ENCODE measurements around the gene ACER3. TPM values are rescaled to one million over a fixed set of nuclear protein-coding genes. Genes with fewer than 3 reads are reported as not detected.

ACER3 gene
- total RNA-seq, 4 donors from 2014 or later = 6.5 to 58.9 (median 27.4) TPM

GRCh38 chr11:76834151-76834550, 26.6 kb upstream of the ACER3 start:
- no peak for DNase-seq
- H3K27ac ChIP-seq = no peak overlapping the region
- no peaks in the 10 kb centered on the region for H3K36me3 ChIP-seq
- TF ChIP-seq CTCF (IDR thresholded peaks at IDR 0.05) (no peak), POLR2A (IDR thresholded peaks at IDR 0.05) (no peak)
- H3K27me3 ChIP-seq = no peaks in the 10 kb centered on the region
- intact Hi-C loops (cut with DNase I; ENCODE audit: low total_unique reads) = no loop called here
- H3K9me3 ChIP-seq = no peaks in the 10 kb centered on the region
- no peak overlapping the region for H3K4me3 ChIP-seq
- no peaks in the 10 kb centered on the region for H3K4me1 ChIP-seq

GRCh38 chr11:76835036-76835435, 25.7 kb upstream of the ACER3 start:
- no peaks in the 10 kb centered on the region for H3K9me3 ChIP-seq
- H3K4me3 ChIP-seq = no peak overlapping the region
- no peaks in the 10 kb centered on the region for H3K27me3 ChIP-seq
- no peak for DNase-seq
- H3K36me3 ChIP-seq = no peaks in the 10 kb centered on the region
- no peak overlapping the region for H3K27ac ChIP-seq
- no peak for TF ChIP-seq CTCF (IDR thresholded peaks at IDR 0.05)
- TF ChIP-seq POLR2A (IDR thresholded peaks at IDR 0.05) = no peak
- H3K4me1 ChIP-seq = no peaks in the 10 kb centered on the region
- intact Hi-C loops (cut with DNase I; ENCODE audit: low total_unique reads) = no loop called here

GRCh38 chr11:76835928-76836612, 24.6 kb upstream of the ACER3 start:
- Histone ChIP-seq H3K9me3 (no peaks in the 10 kb centered on the region), H3K4me3 (no peak overlapping the region), H3K27me3 (no peaks in the 10 kb centered on the region), H3K4me1 (no peaks in the 10 kb centered on the region), H3K36me3 (no peaks in the 10 kb centered on the region), H3K27ac (no peak overlapping the region)
- TF ChIP-seq CTCF (IDR thresholded peaks at IDR 0.05) (no peak), POLR2A (IDR thresholded peaks at IDR 0.05) (no peak)
- intact Hi-C loops (cut with DNase I; ENCODE audit: low total_unique reads) = no loop called here
- DNase-seq = peak in 1 of 2 donors; percentile 52

GRCh38 chr11:76836613-76837291, 24.0 kb upstream of the ACER3 start:
- intact Hi-C loops (cut with DNase I; ENCODE audit: low total_unique reads) = no loop called here
- no peak for DNase-seq
- Histone ChIP-seq H3K4me1 (no peaks in the 10 kb centered on the region), H3K36me3 (no peaks in the 10 kb centered on the region), H3K9me3 (no peaks in the 10 kb centered on the region), H3K27ac (no peak overlapping the region), H3K27me3 (no peaks in the 10 kb centered on the region), H3K4me3 (no peak overlapping the region)
- TF ChIP-seq POLR2A (IDR thresholded peaks at IDR 0.05) = no peak

GRCh38 chr11:76837696-76838677, 22.7 kb upstream of the ACER3 start:
- TF ChIP-seq CTCF (IDR thresholded peaks at IDR 0.05) = no peak
- TF ChIP-seq POLR2A (IDR thresholded peaks at IDR 0.05) = no peak
- Histone ChIP-seq H3K9me3 (no peaks in the 10 kb centered on the region), H3K4me3 (no peak overlapping the region), H3K36me3 (no peaks in the 10 kb centered on the region), H3K4me1 (no peaks in the 10 kb centered on the region), H3K27me3 (no peaks in the 10 kb centered on the region), H3K27ac (no peak overlapping the region)
- intact Hi-C loops (cut with DNase I; ENCODE audit: low total_unique reads) = no loop called here
- DNase-seq = no peak
